Activated CD4-positive, alpha-beta T cell treated with anti-CD3 and anti-CD28 coated beads for 4 hours (primary cell): ENCODE measurements around the gene DRICH1.
"Not testable (repeated sequence)": the region's sequence is repeated elsewhere in the genome, so short reads cannot be mapped to it uniquely, and the experiment has no call there.

Source experiments
- DNase-seq, 2 donors: peaks; one replicate each; pipeline ENCODE4 v3.0.0-alpha.2; 2020

The DRICH1 gene

GRCh38 chr22:23597576-23598268 lies 34.4 kb downstream of the DRICH1 start:
- DNase-seq, result not testable (repeated sequence)

GRCh38 chr22:23595904-23596303 lies 36.2 kb downstream of the DRICH1 start:
- not testable (repeated sequence) for DNase-seq

GRCh38 chr22:23591846-23592245 lies 40.3 kb downstream of the DRICH1 start:
- no peak for DNase-seq

- peak; percentile 41 to 52 for DNase-seq
These were observed 40.8 kb downstream of the DRICH1 start for GRCh38 chr22:23591201-23591791.

- DNase-seq, result no peak
These were observed 48.3 kb downstream of the DRICH1 start for GRCh38 chr22:23583836-23584235.

- DNase-seq, result no peak
These were observed 49.0 kb downstream of the DRICH1 start for GRCh38 chr22:23583153-23583552.

GRCh38 chr22:23581260-23581650 lies 50.9 kb downstream of the DRICH1 start:
- no peak for DNase-seq

- DNase-seq, result no peak
These were observed 51.4 kb downstream of the DRICH1 start for GRCh38 chr22:23580576-23581259.

- DNase-seq, result no peak
These were observed 52.1 kb downstream of the DRICH1 start, which contains the start of gene IGLL1 for GRCh38 chr22:23579870-23580575. Gene IGLL1, minus strand, starts transcription at chr22:23580290. Its CDS starts 100 bp downstream, at chr22:23580190.

- DNase-seq, result no peak
These were observed 52.8 kb downstream of the DRICH1 start for GRCh38 chr22:23579280-23579679.

GRCh38 chr22:23578306-23578705 lies 53.8 kb downstream of the DRICH1 start:
- no peak for DNase-seq

GRCh38 chr22:23576681-23577080 lies 55.4 kb downstream of the DRICH1 start:
- DNase-seq, result no peak

- no peak for DNase-seq
These were observed 56.5 kb downstream of the DRICH1 start for GRCh38 chr22:23575601-23576000.

- DNase-seq, result no peak
These were observed 57.2 kb downstream of the DRICH1 start for GRCh38 chr22:23574877-23575276.

- no peak for DNase-seq
These were observed 57.7 kb downstream of the DRICH1 start for GRCh38 chr22:23574371-23574811.

- not testable (repeated sequence) for DNase-seq
These were observed 58.4 kb downstream of the DRICH1 start for GRCh38 chr22:23573701-23574235.

GRCh38 chr22:23573106-23573505 lies 59.0 kb downstream of the DRICH1 start:
- not testable (repeated sequence) for DNase-seq

- DNase-seq, result no peak
These were observed 60.6 kb downstream of the DRICH1 start for GRCh38 chr22:23571486-23571885.

GRCh38 chr22:23570681-23571080 lies 61.4 kb downstream of the DRICH1 start:
- DNase-seq, result no peak

- DNase-seq, result no peak
These were observed 62.4 kb downstream of the DRICH1 start for GRCh38 chr22:23569716-23570115.

GRCh38 chr22:23569291-23569690 lies 62.8 kb downstream of the DRICH1 start:
- DNase-seq, result no peak

- DNase-seq, result no peak
These were observed 65.2 kb downstream of the DRICH1 start for GRCh38 chr22:23566705-23567475.
